Right lung (tissue), 5 donors: ENCODE data around the gene GHR. TPM values are rescaled to one million over a fixed set of nuclear protein-coding genes. Genes with fewer than 3 reads are reported as not detected.
"Not testable (repeated sequence)": the region's sequence is repeated elsewhere in the genome, so short reads cannot be mapped to it uniquely, and the experiment has no call there.

Source experiments
- DNase-seq, 2 donors: peaks; one replicate each; pipeline ENCODE4 v3.0.0-alpha.2; 2013
- polyA plus RNA-seq, 5 donors: library from polyadenylated mRNA; unstranded; fragments of 120-200 nt; gene quantifications; one replicate each; pipeline versions ENCODE4 v1.2.1 to v1.2.3, GENCODE V29; 2013; ENCODE audit warnings: inconsistent platforms in 1 of 5, low replicate concordance in 1 of 5; ENCODE audit not compliant: insufficient read length in 5 of 5, insufficient read depth in 1 of 5

The GHR gene
- polyA plus RNA-seq, 5 donors: 18.2 to 35.0 (median 29.2) TPM

DNA sequence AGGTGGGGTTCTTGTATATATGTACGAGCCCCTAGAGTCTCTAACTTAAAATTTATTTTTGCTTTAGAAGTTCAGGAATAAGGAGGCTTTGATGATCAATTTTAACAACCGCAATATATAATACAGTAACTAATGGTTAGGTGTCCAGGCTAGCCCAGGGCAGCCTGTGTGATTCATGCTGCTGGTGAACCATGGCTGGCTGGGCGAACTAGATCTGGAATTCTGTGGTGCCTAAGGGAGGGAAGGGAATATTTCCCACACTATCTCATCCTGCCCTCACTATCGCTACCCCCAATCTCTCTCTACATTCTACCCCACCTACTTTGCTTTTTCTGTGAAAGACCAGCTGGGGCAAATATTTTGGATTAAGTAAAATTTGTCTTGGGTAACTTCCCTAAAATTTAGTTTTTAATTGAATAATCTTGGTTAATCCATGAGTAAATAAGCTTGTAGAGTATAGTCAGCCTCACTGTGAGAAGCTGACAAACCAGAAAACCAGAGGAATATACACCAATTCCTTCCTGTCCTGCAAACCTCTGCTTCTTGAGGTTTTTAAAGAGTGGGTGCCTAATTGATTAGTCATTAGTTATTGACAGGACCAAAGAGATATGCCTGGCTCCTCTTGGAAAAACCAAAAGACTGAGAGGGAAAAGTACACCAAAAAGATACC is 218.2 kb downstream of the GHR start:
- DNase-seq: no peak

DNA sequence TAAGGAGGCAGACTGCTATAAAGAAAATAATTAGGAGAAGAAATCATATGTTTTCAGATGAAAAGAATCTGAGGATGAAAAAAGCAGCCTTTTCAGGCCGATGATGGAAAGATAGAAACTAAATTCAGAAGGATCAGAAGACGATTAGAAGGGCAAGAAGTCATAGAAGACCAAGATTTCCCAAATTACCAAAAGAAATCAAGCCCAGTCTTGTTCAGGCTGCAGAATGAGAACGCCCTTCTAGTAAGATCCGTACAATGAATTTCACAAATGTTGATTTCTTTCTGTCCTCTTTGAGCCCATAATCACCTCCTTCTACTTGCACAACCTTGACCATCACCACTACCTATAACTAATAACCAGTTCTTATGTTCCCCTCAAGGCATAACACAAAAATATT is 218.8 kb downstream of the GHR start:
- no peak for DNase-seq

DNA sequence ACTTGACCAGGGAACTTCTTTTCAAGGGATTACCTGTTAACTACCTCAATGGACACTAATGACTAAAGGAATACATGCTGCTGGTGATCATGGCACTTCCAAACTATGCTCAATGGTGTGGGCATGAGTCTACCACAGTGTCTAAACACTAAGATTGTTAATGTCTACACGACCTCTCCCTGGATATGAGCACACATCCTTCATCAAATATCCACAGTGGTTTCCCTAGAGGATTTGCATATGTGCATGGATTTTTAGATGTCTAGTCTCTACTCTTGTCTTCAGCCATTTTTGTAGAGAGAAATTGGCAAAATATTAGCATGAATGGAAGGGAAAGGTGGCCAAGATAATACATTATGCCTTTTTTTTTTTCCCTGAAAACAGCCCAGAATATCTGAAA is 220.1 kb downstream of the GHR start:
- no peak for DNase-seq

DNA sequence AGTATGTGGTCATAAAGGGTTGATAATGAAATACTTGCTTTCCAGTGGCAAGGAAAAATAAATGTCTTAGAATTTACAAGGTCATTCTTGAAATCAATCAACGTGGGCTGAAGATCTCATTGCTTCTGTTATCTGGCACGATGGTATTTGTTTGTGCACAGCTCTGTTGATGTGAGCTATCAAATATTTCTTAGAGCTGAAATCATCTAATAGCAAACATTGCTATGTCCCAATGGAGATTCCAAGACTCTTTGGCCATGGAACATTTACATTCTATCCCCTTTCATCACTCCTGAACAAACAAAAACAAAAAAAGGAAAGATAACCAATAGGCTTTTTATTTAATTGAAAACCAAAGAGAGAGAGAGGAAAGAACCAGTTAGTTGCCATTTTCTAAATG is 221.9 kb downstream of the GHR start:
- DNase-seq: no peak

DNA sequence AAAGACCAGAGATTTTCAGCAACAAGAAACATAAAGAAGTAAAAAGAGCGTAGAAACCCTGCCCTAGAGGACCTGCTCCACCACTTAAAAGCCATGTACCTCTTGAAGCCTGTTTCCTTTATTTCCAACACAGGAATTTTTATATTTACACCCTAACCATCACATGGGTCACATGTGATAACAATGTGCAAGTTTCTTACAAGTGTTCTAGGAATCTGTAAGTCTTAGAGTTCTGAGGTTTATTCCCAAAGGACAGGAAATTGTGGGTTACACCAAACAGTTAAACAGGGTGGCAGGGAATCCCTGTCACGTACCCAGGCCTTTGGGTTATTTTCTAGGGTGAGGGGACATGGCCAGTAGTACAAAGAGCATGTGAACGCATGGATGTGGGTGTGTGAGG is 224.8 kb downstream of the GHR start:
- no peak for DNase-seq

DNA sequence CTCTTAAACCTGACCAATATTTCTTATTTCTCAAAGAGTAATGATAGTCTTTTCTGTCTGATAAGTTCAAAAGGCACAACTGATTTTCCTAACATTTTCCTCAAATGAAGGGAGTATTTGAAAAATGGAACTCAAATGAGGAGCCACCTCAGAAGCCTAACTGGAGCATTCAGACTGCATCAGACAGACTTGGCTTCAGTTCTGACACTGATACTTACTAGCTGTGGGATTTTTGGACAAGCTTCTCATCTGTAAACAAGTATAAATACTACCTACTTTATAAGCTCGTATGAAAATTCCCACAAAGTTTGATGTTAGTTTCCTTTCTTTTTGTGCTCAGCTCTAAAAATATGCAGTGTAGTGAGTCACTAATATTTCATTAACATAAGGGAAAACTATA is 225.7 kb downstream of the GHR start:
- DNase-seq: no peak

DNA sequence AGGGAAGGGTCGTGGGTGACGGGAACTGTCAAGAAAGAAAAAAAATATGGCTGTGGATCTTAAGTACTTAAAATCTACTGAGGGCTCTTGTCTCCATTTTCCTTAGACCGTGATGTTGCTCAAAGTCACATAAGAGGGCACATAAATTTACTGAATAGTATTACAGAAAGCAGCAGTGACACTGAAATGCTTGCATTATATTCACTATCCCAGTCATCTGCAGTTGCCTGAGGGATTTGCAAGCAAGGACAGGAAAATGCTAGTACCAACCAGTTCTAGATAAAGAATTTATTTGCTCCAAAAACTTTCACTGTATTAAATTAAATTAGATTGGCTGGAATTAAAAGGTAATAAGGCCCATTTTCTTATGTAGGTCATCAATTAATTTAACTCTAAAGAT is 226.8 kb downstream of the GHR start:
- DNase-seq: no peak

DNA sequence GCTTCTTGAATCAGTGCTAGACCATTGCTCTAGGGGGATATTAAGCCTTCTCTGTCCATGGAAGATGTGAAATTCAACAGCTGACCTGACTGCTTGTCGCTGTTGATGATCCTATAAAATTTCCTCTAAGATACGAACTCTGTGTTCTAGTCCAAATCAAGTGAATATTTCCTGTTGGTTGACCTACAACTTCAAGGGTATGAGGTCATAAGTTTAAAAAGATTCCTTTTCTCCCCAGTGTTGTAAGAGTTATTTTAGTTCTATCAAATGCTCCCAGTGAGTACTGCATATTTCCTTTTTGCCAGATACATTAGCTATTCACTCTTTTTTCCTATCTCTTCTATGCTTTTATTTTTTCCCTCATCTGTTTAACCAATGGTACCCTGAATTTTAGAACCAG is 230.5 kb downstream of the GHR start:
- no peak for DNase-seq

DNA sequence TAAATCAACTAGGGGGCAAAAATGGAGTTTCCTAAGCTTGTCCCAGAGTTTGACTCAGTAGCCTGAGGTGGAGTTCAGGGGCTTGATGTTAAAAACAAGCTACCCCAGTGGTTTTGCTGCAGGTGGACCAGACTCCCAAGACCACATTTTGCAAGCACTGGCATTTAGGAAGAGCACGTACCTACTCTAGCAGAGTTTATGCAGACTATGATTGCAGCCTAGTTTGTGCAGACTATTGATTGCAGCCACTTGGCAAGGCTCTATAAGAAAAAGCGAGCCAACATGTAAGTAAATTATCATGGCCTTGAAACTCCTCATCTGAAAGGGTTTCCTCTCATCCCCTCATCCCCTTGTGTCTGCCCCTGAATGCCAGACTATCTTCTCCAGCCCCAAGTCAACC is 231.4 kb downstream of the GHR start:
- DNase-seq: no peak

DNA sequence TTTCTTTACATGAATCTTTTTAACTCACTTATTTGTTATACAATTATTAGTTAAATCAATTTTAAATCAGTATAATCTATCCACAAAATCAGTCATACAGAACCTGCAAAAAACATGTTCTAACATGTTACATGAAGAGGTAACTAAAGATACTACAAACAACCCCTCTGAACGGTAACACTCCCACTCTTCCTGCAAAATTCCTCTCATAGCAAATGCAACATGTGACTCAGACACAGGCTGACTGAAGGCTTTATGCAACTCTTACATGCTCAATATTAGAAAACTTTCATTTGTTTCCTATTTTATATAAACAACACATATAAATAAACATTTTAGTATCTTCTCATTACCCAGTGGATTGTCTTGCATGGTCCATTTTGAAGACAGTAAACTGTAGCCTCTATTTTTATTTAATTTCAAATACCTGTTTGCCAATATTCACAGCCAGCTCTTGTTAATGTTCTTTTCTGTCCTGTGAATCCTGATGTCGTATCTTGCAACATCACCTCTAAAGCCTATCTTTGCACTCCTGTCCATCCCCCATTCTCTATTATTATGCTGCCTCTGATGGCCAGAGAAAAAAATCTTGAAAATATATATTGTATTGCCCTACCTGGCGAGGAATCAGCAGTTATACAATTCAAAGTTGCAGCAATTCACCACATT is 232.9 kb downstream of the GHR start:
- no peak for DNase-seq

DNA sequence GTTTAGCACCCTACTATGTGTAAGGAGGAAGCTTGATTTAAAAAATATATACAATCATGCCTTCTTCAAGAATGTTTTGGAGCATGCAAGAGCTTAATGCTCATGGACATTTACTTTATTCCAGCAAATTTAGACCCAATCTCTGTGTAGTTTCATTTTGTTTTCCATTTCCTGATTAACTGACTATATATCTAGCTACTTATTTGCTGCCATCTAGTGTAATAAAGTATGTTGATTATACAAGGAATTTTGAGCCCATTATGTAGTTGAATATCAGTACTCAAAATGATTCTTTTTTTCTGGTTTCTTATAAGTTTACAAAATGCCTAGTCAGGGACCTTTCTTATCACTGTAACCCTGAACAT is 233.4 kb downstream of the GHR start:
- DNase-seq: peak in 1 of 2 donors; percentile 19

DNA sequence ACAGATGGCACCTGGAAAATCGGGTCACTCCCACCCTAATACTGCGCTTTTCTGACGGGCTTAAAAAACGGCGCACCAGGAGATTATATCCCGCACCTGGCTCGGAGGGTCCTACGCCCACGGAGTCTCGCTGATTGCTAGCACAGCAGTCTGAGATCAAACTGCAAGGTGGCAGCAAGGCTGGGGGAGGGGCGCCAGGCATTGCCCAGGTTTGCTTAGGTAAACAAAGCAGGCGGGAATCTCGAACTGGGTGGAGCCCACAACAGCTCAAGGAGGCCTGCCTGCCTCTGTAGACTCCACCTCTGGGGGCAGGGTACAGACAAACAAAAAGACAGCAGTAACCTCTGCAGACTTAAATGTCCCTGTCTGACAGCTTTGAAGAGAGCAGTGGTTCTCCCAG is 236.6 kb downstream of the GHR start:
- DNase-seq: not testable (repeated sequence)

DNA sequence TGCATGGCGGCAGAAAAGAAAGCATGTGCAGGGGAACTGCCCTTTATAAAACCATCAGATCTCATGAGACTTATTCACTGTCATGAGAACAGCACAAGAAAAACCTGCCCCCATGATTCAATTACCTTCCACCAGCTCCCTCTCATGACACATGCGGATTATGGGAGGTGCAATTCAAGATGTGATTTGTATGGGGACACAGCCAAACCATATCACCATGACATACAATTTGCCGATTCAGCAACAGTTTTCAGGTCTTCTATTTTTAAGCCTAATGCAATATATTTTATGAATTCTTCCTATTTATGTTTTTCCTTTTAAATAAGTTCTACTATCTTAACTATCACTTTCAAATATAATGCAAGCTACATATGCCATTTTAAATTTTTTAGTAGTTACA is 242.6 kb downstream of the GHR start:
- no peak for DNase-seq

DNA sequence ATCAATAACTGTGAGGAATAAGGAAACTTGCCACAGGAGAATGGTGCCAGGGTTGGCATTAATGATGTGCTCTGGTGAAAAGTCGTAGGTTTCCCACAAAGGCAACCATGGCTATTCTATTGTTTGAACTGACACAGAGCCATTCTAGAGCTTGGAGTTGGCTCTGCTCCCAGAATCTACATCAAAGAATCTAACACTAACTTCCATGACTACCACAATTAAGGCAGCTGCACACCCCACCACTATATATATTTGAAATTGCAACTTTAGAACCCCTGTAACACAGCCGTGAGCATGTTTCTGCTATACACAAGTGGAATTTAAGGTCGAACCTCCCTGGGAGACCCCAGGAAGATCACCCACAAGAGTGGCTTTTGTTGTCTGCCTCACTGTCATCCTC is 243.6 kb downstream of the GHR start:
- DNase-seq: no peak

DNA sequence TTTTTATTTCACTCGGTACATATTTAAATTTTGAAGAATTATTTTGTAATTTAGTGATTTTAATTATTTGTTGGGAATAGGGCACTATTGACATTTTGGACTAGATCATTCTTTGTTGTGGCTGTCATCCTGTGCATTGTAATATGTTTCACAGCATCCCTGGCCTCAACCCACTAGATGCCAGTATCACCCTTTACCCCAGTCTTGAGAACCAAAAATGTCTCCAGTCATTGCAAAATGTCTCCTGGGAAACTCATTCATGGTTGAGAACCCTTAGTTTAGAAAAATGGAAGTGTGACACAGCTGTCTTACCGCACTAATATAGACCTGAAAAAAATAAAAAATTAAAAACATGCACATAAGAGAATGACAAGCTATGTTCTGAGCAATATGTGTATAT is 245.0 kb downstream of the GHR start:
- DNase-seq: no peak

DNA sequence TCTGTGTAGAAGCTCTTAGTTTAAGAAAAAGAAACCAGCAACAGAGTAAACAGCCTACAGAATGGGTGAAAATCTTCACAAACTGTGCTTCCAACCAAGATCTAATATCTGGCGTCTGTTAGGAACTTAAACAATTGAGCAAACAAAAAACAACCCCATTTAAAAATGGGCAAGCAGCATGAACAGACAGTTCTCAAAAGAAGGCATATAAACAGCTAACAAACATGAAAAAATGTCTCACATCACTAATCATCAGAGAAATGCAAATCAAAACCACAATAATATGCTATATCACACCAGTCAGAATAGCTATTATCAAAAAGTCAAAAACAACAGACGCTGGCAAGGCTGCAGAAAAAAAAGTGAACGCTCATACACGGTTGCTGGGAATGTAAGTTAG is 249.7 kb downstream of the GHR start:
- DNase-seq: no peak

DNA sequence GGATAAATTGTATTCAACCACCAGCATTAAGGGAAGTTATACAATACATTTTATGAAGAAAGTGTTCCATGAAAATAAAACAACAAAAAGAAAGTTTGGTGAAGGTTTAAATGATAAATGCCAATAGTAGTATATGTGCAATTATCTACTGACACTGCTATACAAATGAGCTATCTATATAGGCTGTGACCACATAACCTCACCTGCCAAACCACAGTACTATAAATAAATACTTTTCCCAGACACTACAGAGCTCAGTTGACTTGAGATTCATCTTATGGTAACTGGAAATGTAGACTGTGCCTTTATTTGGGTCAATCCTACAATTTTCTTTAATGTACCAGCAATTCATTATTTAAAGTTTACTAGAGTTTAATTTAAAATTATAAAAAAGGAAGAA is 252.4 kb downstream of the GHR start:
- no peak for DNase-seq

DNA sequence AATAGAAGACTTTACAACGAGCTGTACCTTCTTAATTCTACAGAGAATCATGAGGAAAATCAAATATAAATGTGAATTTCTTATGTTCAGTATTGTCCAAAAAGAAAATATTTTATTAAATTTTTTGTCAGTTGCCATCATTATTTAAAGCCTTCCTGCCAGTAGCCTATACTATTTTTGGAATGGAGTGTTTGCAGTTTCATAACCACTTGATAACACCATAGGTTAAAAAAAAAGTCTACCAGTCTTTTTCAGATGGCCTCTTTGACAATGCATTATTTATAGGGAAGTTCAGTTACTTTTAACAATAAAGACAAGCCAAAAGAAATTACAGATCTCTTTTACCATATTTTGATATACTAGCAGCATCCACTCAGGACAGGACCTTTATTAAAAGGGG is 253.1 kb downstream of the GHR start:
- DNase-seq: no peak

DNA sequence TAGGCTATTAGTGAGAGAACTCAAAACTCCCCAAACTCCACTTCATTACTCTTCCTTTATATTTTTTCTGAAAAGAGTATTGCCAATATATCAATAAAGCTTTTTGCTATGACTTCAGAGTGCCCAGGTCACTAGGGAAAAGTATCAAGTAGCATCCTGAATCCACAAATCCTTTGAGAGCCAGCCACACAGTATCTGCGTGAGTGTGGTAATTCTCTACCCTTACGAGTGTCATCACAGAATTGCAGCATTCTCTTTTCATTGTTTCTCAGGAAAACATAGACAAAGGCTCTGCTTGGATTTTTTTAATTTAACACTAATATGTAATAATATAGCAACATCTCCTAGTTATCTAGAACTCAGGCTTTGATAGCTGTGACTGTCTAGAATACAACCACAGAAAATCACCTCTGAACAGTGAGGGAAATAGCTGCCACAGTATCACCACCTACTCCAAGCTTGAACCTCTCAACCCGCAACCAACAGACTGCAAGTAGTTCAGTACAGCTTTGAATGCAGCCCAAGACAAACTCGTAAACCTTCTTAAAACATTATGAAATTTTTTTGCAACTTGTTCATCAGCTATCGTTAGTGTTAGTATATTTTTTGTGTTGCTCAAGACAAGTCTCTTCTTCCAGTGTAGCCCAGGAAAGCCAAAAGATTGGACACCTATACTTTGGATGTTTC is 254.1 kb downstream of the GHR start:
- no peak for DNase-seq

DNA sequence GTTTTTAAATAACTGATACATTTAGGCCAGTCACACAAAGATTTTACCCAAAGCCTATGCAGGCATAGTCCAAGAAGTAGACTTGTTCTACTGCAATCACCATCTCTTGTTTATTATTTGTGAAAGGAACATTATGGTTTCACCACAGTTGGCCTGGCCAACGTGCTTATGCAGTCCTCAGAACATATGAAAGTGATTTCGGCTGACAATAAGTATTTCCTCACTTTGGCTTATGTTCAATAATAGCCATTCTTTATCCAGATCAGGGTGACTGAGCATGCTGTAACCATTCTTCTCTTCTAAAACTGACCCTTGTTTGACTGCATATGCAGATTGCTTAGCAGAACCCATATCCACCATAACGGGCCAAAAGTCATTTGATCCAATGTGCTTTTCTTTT is 256.8 kb downstream of the GHR start:
- no peak for DNase-seq

DNA sequence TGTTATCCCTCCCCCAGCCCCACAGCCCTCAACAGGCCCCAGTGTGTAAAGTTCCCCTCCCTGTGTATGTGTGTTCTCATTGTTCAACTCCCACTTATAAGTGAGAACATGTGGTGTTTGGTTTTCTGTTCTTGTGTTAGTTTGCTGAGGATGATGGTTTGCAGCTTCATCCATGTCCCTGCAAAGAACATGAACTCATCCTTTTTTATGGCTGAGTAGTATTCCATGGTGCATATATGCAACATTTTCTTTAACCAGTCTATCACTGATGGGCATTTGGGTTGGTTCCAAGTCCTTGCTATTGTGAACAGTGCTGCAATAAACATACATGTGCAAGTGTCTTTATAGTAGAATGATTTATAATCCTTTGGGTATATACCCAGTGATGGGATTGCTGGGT is 261.8 kb downstream of the GHR start:
- DNase-seq: not testable (repeated sequence)

DNA sequence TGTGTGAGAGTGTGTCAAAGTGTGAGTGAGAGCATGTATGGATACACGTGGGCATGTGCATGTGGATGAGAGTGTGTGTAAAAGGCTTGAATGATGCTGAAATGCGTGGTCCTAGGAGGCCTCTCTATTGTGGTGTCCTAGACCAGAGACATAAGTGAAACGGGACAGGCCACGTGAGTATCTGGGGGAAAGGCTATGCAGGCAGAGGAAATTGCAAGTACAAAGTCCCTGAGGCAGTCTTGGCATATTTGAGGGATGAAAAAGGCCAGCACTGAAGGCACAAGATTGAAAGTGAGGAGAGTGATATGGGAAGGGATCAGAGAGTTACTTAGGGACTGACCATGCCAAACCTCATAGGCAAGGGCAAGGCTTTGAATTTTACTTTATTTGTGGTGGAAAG is 266.2 kb downstream of the GHR start:
- no peak for DNase-seq

DNA sequence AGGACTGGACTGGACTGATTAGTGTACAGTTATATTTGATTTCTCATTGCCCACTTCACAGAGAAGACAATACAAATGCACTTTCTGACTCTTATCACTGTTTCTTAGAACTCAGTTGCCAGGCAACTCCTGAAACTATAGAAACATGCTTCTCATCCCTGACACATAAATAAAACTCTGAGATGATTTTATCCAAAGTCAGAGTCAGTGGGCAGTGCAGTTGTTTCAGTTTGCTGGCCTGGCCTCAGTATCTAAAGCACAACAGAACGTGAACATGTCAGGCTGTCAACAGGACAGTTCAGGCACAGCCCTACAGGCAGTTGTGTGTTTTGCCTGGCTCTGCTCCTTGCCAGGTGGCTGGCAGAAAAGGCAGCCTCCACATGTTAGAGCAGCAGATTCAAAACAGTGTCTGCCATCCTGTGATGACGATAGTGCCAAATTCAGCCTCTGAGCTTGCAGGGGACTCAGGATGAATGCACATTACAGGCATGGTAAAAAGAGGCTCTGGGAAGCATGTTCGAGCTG is 268.2 kb downstream of the GHR start:
- peak; percentile 2 for DNase-seq
